Measurements from ENCODE around the gene SLC38A8. TPM values are rescaled to one million over a fixed set of nuclear protein-coding genes. Genes with fewer than 3 reads are reported as not detected.

Gene SLC38A8
- total and polyA plus RNA-seq, 12 donors, result 0.45 to 30.8 (median 3.2) TPM; not detected in 8

- H3K36me3 ChIP-seq, result no peaks in the 10 kb centered on the region
These were observed 59.1 kb downstream of the SLC38A8 start for GRCh38 chr16:83983491-83983890.

GRCh38 chr16:83981799-83982198, 60.8 kb downstream of the SLC38A8 start:
- Histone ChIP-seq H3K4me1 (peaks cover 0 to 8% (median 0%) of the 10 kb centered on the region in 9 donors), H3K27ac (no peak overlapping the region), H3K9me3 (peaks cover 0 to 23% (median 5%) of the 10 kb centered on the region in 11 donors), H3K36me3 (no peaks in the 10 kb centered on the region), H3K4me3 (no peak overlapping the region), H3K27me3 (no peaks in the 10 kb centered on the region)
- no peak for ATAC-seq
- WGBS, 2 donors, result 98 to 100% methylated on average over 8 of the region's 8 CpGs
- no peak for DNase-seq
- TF ChIP-seq CTCF (IDR thresholded peaks at IDR 0.05), result no peak
- intact Hi-C loops (cut with DNase I), result no loop called here

More at GRCh38 chr16:83983491-83983890, 59.1 kb downstream of the SLC38A8 start:
- intact Hi-C loops (cut with DNase I), result no loop called here
- H3K4me3 ChIP-seq, result no peak overlapping the region
- H3K9me3 ChIP-seq, result peaks cover 0 to 24% (median 2%) of the 10 kb centered on the region in 11 donors
- H3K27me3 ChIP-seq, result peaks cover 0 to 3% (median 0%) of the 10 kb centered on the region in 7 donors
- TF ChIP-seq CTCF (IDR thresholded peaks at IDR 0.05), result no peak
- peaks cover 0 to 8% (median 0%) of the 10 kb centered on the region in 9 donors for H3K4me1 ChIP-seq
- no peak overlapping the region for H3K27ac ChIP-seq
- DNase-seq (no peak), ATAC-seq (no peak)
- 42 to 54% methylated on average over 4 of the region's 4 CpGs for WGBS, 2 donors

- Histone ChIP-seq H3K4me1 (peaks cover 0 to 8% (median 0%) of the 10 kb centered on the region in 9 donors), H3K4me3 (no peak overlapping the region), H3K27ac (no peak overlapping the region), H3K9me3 (peaks cover 0 to 23% (median 5%) of the 10 kb centered on the region in 11 donors), H3K36me3 (no peaks in the 10 kb centered on the region), H3K27me3 (no peaks in the 10 kb centered on the region)
- peak in 1 of 8 donors; percentile 48 for ATAC-seq
- intact Hi-C loops (cut with DNase I), result no loop called here
- TF ChIP-seq CTCF (IDR thresholded peaks at IDR 0.05), result no peak
- 94% methylated on average over 2 of the region's 2 CpGs for WGBS, 2 donors
- no peak for DNase-seq
These were observed 61.8 kb downstream of the SLC38A8 start for GRCh38 chr16:83980794-83981193.

- Histone ChIP-seq H3K27me3 (no peaks in the 10 kb centered on the region), H3K9me3 (peaks cover 0 to 23% (median 5%) of the 10 kb centered on the region in 11 donors), H3K36me3 (no peaks in the 10 kb centered on the region), H3K4me1 (peaks cover 0 to 8% (median 0%) of the 10 kb centered on the region in 9 donors), H3K27ac (no peak overlapping the region), H3K4me3 (no peak overlapping the region)
- 93 to 96% methylated on average over 7 of the region's 7 CpGs for WGBS, 2 donors
- TF ChIP-seq CTCF (IDR thresholded peaks at IDR 0.05), result no peak
- DNase-seq (no peak), ATAC-seq (no peak)
- intact Hi-C loops (cut with DNase I), result loop anchor here in 1 of 10 donors (10.0 kb wide), 1 partner anchor 65 kb away; the partner anchor contains the start of gene SLC38A8
These were observed 63.2 kb downstream of the SLC38A8 start for GRCh38 chr16:83979441-83979840.
